ENCODE measurements around the gene KRT2.

Gene KRT2

GRCh38 chr12:52648012-52648550 lies 3.9 kb downstream of the KRT2 start:
- no peak overlapping the region for H3K27ac ChIP-seq
- no peak overlapping the region for H3K4me3 ChIP-seq (IDR thresholded peaks at IDR 0.05; ENCODE audit: insufficient read depth, low read depth, low read length)
- H3K79me2 ChIP-seq (ENCODE audit: insufficient read depth, low read depth): no peaks in the 10 kb centered on the region
- no peak overlapping the region for H3K9ac ChIP-seq
- no peaks in the 10 kb centered on the region for H4K20me1 ChIP-seq (ENCODE audit: insufficient read depth)
- TF ChIP-seq, protein P1, sequence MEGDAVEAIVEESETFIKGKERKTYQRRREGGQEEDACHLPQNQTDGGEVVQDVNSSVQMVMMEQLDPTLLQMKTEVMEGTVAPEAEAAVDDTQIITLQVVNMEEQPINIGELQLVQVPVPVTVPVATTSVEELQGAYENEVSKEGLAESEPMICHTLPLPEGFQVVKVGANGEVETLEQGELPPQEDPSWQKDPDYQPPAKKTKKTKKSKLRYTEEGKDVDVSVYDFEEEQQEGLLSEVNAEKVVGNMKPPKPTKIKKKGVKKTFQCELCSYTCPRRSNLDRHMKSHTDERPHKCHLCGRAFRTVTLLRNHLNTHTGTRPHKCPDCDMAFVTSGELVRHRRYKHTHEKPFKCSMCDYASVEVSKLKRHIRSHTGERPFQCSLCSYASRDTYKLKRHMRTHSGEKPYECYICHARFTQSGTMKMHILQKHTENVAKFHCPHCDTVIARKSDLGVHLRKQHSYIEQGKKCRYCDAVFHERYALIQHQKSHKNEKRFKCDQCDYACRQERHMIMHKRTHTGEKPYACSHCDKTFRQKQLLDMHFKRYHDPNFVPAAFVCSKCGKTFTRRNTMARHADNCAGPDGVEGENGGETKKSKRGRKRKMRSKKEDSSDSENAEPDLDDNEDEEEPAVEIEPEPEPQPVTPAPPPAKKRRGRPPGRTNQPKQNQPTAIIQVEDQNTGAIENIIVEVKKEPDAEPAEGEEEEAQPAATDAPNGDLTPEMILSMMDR (conservative IDR thresholded peaks at IDR 0.05; ENCODE audit: low read depth, low read length): no peak
- H3K27me3 ChIP-seq (ENCODE audit: insufficient read depth, low read depth): peaks cover 41% of the 10 kb centered on the region; the same call in 1 of the 2 replicates
- H3K4me2 ChIP-seq: no peak overlapping the region
- H3K36me3 ChIP-seq (ENCODE audit: insufficient read depth): no peaks in the 10 kb centered on the region
- H3K4me1 ChIP-seq (ENCODE audit: low read depth, poor library complexity, severe bottlenecking): no peaks in the 10 kb centered on the region
- no peak overlapping the region for H2AFZ ChIP-seq (ENCODE audit: low read depth)

DNA sequence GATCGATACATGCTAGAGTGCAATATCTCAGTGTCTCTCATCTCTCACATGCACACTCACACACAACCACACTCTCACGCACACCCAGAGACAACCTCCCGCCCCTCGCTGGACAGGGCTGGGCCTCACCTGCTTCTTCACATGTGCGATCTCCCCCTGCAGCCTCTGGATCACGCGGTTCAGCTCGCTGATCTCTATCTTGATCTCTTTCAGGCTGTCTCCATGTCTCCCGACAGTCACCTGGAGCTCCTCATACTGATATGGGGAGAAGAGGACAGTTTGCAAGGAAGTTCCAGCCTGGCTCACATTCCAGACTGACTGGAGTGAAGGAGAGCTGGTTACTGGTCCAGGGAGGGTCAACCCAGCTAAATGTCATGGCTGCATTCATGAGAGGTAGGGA lies 4.4 kb downstream of the KRT2 start:
- Histone ChIP-seq H3K4me2 (no peak overlapping the region), H3K36me3 (ENCODE audit: insufficient read depth) (no peaks in the 10 kb centered on the region), H3K4me1 (ENCODE audit: low read depth, poor library complexity, severe bottlenecking) (no peaks in the 10 kb centered on the region), H3K27ac (no peak overlapping the region), H3K79me2 (ENCODE audit: insufficient read depth, low read depth) (no peaks in the 10 kb centered on the region), H3K27me3 (ENCODE audit: insufficient read depth, low read depth) (peaks cover 36% of the 10 kb centered on the region; the same call in 1 of the 2 replicates), H3K4me3 (IDR thresholded peaks at IDR 0.05; ENCODE audit: insufficient read depth, low read depth, low read length) (no peak overlapping the region), H4K20me1 (ENCODE audit: insufficient read depth) (no peaks in the 10 kb centered on the region), H2AFZ (ENCODE audit: low read depth) (no peak overlapping the region), H3K9ac (no peak overlapping the region)
- TF ChIP-seq, protein P1 (conservative IDR thresholded peaks at IDR 0.05; ENCODE audit: low read depth, low read length): no peak

GRCh38 chr12:52646613-52647012 lies 5.4 kb downstream of the KRT2 start:
- H3K27ac ChIP-seq: no peak overlapping the region
- H3K4me1 ChIP-seq (ENCODE audit: low read depth, poor library complexity, severe bottlenecking): no peaks in the 10 kb centered on the region
- TF ChIP-seq, protein P1 (conservative IDR thresholded peaks at IDR 0.05; ENCODE audit: low read depth, low read length): no peak

GRCh38 chr12:52645982-52646381 lies 6.0 kb downstream of the KRT2 start:
- TF ChIP-seq, protein P1 (conservative IDR thresholded peaks at IDR 0.05; ENCODE audit: low read depth, low read length): no peak
- Histone ChIP-seq H3K27ac (no peak overlapping the region), H4K20me1 (ENCODE audit: insufficient read depth) (no peaks in the 10 kb centered on the region), H3K4me1 (ENCODE audit: low read depth, poor library complexity, severe bottlenecking) (no peaks in the 10 kb centered on the region), H3K4me2 (no peak overlapping the region), H3K27me3 (ENCODE audit: insufficient read depth, low read depth) (peaks cover 37% of the 10 kb centered on the region; the same call in 1 of the 2 replicates), H2AFZ (ENCODE audit: low read depth) (no peak overlapping the region), H3K79me2 (ENCODE audit: insufficient read depth, low read depth) (no peaks in the 10 kb centered on the region), H3K4me3 (IDR thresholded peaks at IDR 0.05; ENCODE audit: insufficient read depth, low read depth, low read length) (no peak overlapping the region), H3K36me3 (ENCODE audit: insufficient read depth) (no peaks in the 10 kb centered on the region), H3K9ac (no peak overlapping the region)

More at GRCh38 chr12:52646613-52647012, 5.4 kb downstream of the KRT2 start:
- H3K36me3 ChIP-seq (ENCODE audit: insufficient read depth): no peaks in the 10 kb centered on the region
- H3K79me2 ChIP-seq (ENCODE audit: insufficient read depth, low read depth): no peaks in the 10 kb centered on the region
- no peak overlapping the region for H3K4me3 ChIP-seq (IDR thresholded peaks at IDR 0.05; ENCODE audit: insufficient read depth, low read depth, low read length)
- H4K20me1 ChIP-seq (ENCODE audit: insufficient read depth): no peaks in the 10 kb centered on the region
- H3K27me3 ChIP-seq (ENCODE audit: insufficient read depth, low read depth): peaks cover 37% of the 10 kb centered on the region; the same call in 1 of the 2 replicates
- H3K4me2 ChIP-seq: no peak overlapping the region
- H2AFZ ChIP-seq (ENCODE audit: low read depth): no peak overlapping the region
- no peak overlapping the region for H3K9ac ChIP-seq

All from KMS-11 (cell line).